HCT116 (cell line): ENCODE results near the gene ENTPD6. TPM values are rescaled to one million over a fixed set of nuclear protein-coding genes. Genes with fewer than 3 reads are reported as not detected.

Experiments
- ATAC-seq: fragments of 200-7000 bp; cut with Tn5 transposase; 2 replicates; pipeline ENCODE4 v1.9.1; 2020; ENCODE audit warnings: mild to moderate bottlenecking, moderate library complexity
- BruUV-seq: library from RNA; stranded (reverse); fragments of 400-500 nt; replicated peaks from 2 replicates; lab custom pipeline; 2021; lab: Mats Ljungman, UMichigan
- CTCF ChIA-PET: fragments of 300-600 bp; sonication (Branson Sonifier 250); formaldehyde crosslinking; loops from one replicate; lab custom pipeline; 2021; ENCODE audit warnings: antibody characterized with exemption; lab: Charles Lee
- POLR2A ChIA-PET: fragments of 300-600, 350-600 bp; sonication (Branson Sonifier 250); formaldehyde crosslinking; loops from one replicate; lab custom pipeline; 2021; ENCODE audit warnings: antibody characterized with exemption; lab: Charles Lee
- RAD21 ChIA-PET, 2 experiments: fragments of 300-600 bp; sonication (Branson Sonifier 250); formaldehyde crosslinking; loops; one replicate each; lab custom pipeline; 2023; ENCODE audit warnings: low total read pairs in 2 of 2; ENCODE audit not compliant: uncharacterized antibody in 2 of 2, unreplicated experiment in 2 of 2, low non-redundant PET in 1 of 2; lab: Charles Lee
- DNase-seq: peaks from one replicate; pipeline ENCODE4 v3.0.0-alpha.2; 2010; ENCODE audit warnings: low read depth, low spot score
- H2AFZ ChIP-seq: fragments of 200-600 bp; shearing (Covaris generic), sonication (generic); 2 replicates; pipeline ENCODE4 v1.6.1; 2017; ENCODE audit warnings: low read depth, mixed run types, mixed read lengths, antibody characterized with exemption, low read length; ENCODE audit not compliant: poor library complexity, severe bottlenecking
- H3K27ac ChIP-seq: 2 replicates; pipeline ENCODE4 v1.5.1; 2012; ENCODE audit warnings: low read depth, low read length
- H3K27me3 ChIP-seq: fragments of 200-600 bp; sonication (generic); 2 replicates; pipeline ENCODE4 v1.6.1; 2016; ENCODE audit warnings: mixed run types, low read length, mixed read lengths; ENCODE audit not compliant: insufficient read depth
- H3K36me3 ChIP-seq, 2 experiments: fragments of 200-500 bp in 1 of 2; fragments of 200-600 bp in 1 of 2; sonication (Bioruptor generic) in 1 of 2; sonication (generic) in 1 of 2; 2 replicates each; pipeline versions ENCODE4 v1.5.1 to v1.6.1; 2014 to 2016; ENCODE audit warnings: low read length in 2 of 2, inconsistent platforms in 1 of 2, mixed read lengths in 1 of 2, mixed run types in 1 of 2; ENCODE audit not compliant: insufficient read depth in 2 of 2, control insufficient read depth in 1 of 2
- H3K4me1 ChIP-seq, 2 experiments: fragments of 200-600 bp in 1 of 2; sonication (generic) in 1 of 2; 2 replicates each; pipeline versions ENCODE4 v1.5.1 to v1.6.1; 2012 to 2017; ENCODE audit warnings: low read length in 2 of 2, inconsistent platforms in 1 of 2, mild to moderate bottlenecking in 1 of 2, mixed read lengths in 1 of 2, mixed run types in 1 of 2, moderate library complexity in 1 of 2; ENCODE audit not compliant: insufficient read depth in 2 of 2, control insufficient read depth in 1 of 2
- H3K4me2 ChIP-seq: fragments of 200-600 bp; sonication (generic); 2 replicates; pipeline ENCODE4 v1.6.1; 2017; ENCODE audit warnings: mixed run types, low read length, mixed read lengths
- H3K4me3 ChIP-seq, 2 experiments: fragments of 200-600 bp in 1 of 2; sonication (generic) in 1 of 2; replicated peaks in 1 of 2; 2 replicates each; pipeline ENCODE4 v1.5.1; 2011 to 2016; ENCODE audit warnings: low read length in 2 of 2, control low read depth in 1 of 2, low read depth in 1 of 2, mild to moderate bottlenecking in 1 of 2, mixed read lengths in 1 of 2, mixed run types in 1 of 2
- H3K79me2 ChIP-seq: fragments of 200-600 bp; sonication (generic); 2 replicates; pipeline ENCODE4 v1.6.1; 2017; ENCODE audit warnings: mild to moderate bottlenecking, mixed run types, low read length, moderate library complexity, mixed read lengths; ENCODE audit not compliant: insufficient read depth
- H3K9ac ChIP-seq: fragments of 200-600 bp; sonication (generic); 2 replicates; pipeline ENCODE4 v1.6.1; 2016; ENCODE audit warnings: low read length, mixed read lengths
- H3K9me2 ChIP-seq: fragments of 200-600 bp; sonication (generic), shearing (Covaris generic); 2 replicates; pipeline ENCODE4 v1.6.1; 2017; ENCODE audit warnings: mixed run types, mild to moderate bottlenecking, moderate library complexity; ENCODE audit not compliant: insufficient read depth
- H3K9me3 ChIP-seq, 2 experiments: fragments of 200-500 bp in 1 of 2; fragments of 200-600 bp in 1 of 2; sonication (Bioruptor generic) in 1 of 2; sonication (generic) in 1 of 2; 2 replicates each; pipeline ENCODE4 v1.6.1; 2014 to 2017; ENCODE audit warnings: low read length in 2 of 2, mixed read lengths in 2 of 2, inconsistent platforms in 1 of 2, low read depth in 1 of 2, mild to moderate bottlenecking in 1 of 2, mixed run types in 1 of 2, moderate library complexity in 1 of 2; ENCODE audit not compliant: control insufficient read depth in 1 of 2, insufficient read depth in 1 of 2
- H4K20me1 ChIP-seq: fragments of 200-600 bp; sonication (generic), shearing (Covaris generic); 2 replicates; pipeline ENCODE4 v1.6.1; 2017; ENCODE audit warnings: mixed run types, mild to moderate bottlenecking, moderate library complexity; ENCODE audit not compliant: insufficient read depth
- ELF1 ChIP-seq: IDR thresholded peaks from 2 replicates; pipeline ENCODE4 v1.6.1; 2012; ENCODE audit warnings: low read depth, borderline replicate concordance
- EZH2 ChIP-seq: fragments of 200-600 bp; sonication (generic); IDR thresholded peaks from 2 replicates; pipeline ENCODE4 v1.6.1; 2017; ENCODE audit warnings: antibody characterized with exemption, mixed run types
- EZH2phosphoT487 ChIP-seq: fragments of 200-600 bp; IDR thresholded peaks from 2 replicates; pipeline ENCODE4 v1.6.1; 2018; ENCODE audit warnings: antibody characterized with exemption, borderline replicate concordance
- FOSL1 ChIP-seq: IDR thresholded peaks from 2 replicates; pipeline ENCODE4 v1.6.1; 2012; ENCODE audit warnings: low read depth
- JUND ChIP-seq: IDR thresholded peaks from 2 replicates; pipeline ENCODE4 v1.6.1; 2012
- POLR2A ChIP-seq: IDR thresholded peaks from 2 replicates; pipeline ENCODE4 v1.7.0; 2011; ENCODE audit warnings: borderline replicate concordance; ENCODE audit not compliant: insufficient read depth, insufficient read length; ENCODE audit errors: extremely low read depth
- POLR2AphosphoS5 ChIP-seq: IDR thresholded peaks from 2 replicates; pipeline ENCODE4 v1.6.1; 2011; ENCODE audit warnings: mild to moderate bottlenecking, low read depth, low read length, moderate library complexity
- RAD21 ChIP-seq: IDR thresholded peaks from 2 replicates; pipeline ENCODE4 v1.6.1; 2012; ENCODE audit warnings: low read depth, mild to moderate bottlenecking
- SIN3A ChIP-seq: IDR thresholded peaks from 2 replicates; pipeline ENCODE4 v1.6.1; 2012; ENCODE audit warnings: low read depth
- SP1 ChIP-seq: IDR thresholded peaks from 2 replicates; pipeline ENCODE4 v1.6.1; 2012; ENCODE audit warnings: low read depth
- TCF7L2 ChIP-seq: IDR thresholded peaks from 2 replicates; pipeline ENCODE4 v1.7.0; 2011; ENCODE audit warnings: borderline replicate concordance, inconsistent platforms; ENCODE audit not compliant: insufficient read depth, insufficient read length; ENCODE audit errors: extremely low read depth
- YY1 ChIP-seq: IDR thresholded peaks from 2 replicates; pipeline ENCODE4 v1.6.1; 2011; ENCODE audit warnings: low read length, low read depth, moderate library complexity, mild to moderate bottlenecking; ENCODE audit not compliant: insufficient replicate concordance; ENCODE audit errors: extremely low read depth
- ZFX ChIP-seq: fragments of 450-650 bp; IDR thresholded peaks from 2 replicates; pipeline ENCODE4 v1.6.1; 2017
- ZNF274 ChIP-seq: fragments of 200-500 bp; sonication (Bioruptor generic); IDR thresholded peaks from 2 replicates; pipeline ENCODE4 v1.6.1; 2014; ENCODE audit warnings: mild to moderate bottlenecking, low read depth, low read length, inconsistent platforms
- intact Hi-C: fragments of 100-400 bp; cut with micrococcal nuclease; formaldehyde crosslinking; loops from 2 replicates; pipeline ENCODE4 v1.10.0; 2022
- total RNA-seq: library from RNA; stranded (reverse); gene quantifications from one replicate; pipeline ENCODE4 v1.2.1, GENCODE V29; 2021; ENCODE audit not compliant: unreplicated experiment
- TF ChIP-seq, protein P1 (sequence below): IDR thresholded peaks from 2 replicates; pipeline ENCODE4 v1.6.1; 2011; ENCODE audit warnings: mild to moderate bottlenecking, low read length, moderate library complexity; ENCODE audit not compliant: insufficient replicate concordance; ENCODE audit errors: extremely low read depth

The ENTPD6 gene
- total RNA-seq, 1 experiment from 2014 or later = 89.2 TPM

DNA sequence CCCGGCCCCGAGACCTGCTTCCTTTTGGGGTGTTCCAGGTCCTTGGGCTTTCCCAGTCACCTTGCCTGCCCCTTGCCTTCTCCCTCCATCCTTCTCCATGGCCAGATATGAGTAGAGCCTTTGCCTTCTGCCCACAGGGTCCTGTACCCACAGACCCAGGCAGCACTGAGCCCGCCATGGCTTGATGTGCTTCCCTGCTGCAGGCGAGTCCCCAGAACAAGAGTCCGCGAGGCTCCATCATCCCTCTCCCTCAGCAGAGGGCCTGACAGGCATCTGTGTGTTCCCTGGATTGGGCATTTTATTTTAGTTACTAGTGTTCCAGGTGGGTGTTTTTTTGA lies 74.3 kb downstream of the ENTPD6 start (continued):
- TF ChIP-seq JUND = no peak

DNA sequence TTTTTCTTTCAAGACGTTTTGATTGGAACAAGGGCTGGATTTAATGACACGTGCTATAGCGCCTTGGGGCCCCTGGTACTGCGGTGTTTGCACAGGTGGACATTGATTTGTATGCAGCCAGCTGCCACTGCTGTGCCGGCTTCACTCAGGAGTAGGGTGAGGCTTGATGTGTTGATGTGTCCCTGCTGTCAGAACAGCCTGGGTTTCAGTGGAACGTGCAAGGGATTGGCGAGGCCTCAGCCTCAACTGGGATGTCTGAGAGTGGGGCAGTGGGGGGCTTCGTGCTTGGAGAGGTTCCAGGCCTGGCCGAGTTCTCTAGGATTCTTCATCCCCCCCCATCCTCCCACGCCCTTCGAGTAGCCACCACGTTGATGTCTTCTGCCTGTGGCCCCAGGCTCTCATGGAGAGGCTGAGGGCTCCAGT lies 75.3 kb downstream of the ENTPD6 start:
- CTCF ChIA-PET = no interaction called here
- no TSS peak for BruUV-seq
- TF ChIP-seq POLR2A = no peak
- TF ChIP-seq, all 23 proteins: peak for 0
- H3K27me3 ChIP-seq = no peaks in the 10 kb centered on the region
- ChIA-PET RAD21 (no interaction called here), POLR2A (no interaction called here)
- no peak for DNase-seq
- no peak overlapping the region for H3K4me3 ChIP-seq
- H3K9me2 ChIP-seq = no peaks in the 10 kb centered on the region
- H3K9ac ChIP-seq = no peak overlapping the region
- H3K36me3 ChIP-seq = peaks cover 2 to 9% of the 10 kb centered on the region in 2 experiments; a peak in 2 of 4 replicates
- H3K27ac ChIP-seq = no peak overlapping the region
- H3K4me2 ChIP-seq = no peak overlapping the region
- H3K79me2 ChIP-seq = no peaks in the 10 kb centered on the region; the same call in 1 of the 2 replicates
- 0 out of 2 replicates have a peak, but pooled peaks cover 5% of the 10 kb centered on the region for H4K20me1 ChIP-seq
- no peaks in the 10 kb centered on the region for H3K4me1 ChIP-seq
- H2AFZ ChIP-seq = no peak overlapping the region
- intact Hi-C loops = no loop called here
- H3K9me3 ChIP-seq = no peaks in the 10 kb centered on the region
- ATAC-seq = no peak

DNA sequence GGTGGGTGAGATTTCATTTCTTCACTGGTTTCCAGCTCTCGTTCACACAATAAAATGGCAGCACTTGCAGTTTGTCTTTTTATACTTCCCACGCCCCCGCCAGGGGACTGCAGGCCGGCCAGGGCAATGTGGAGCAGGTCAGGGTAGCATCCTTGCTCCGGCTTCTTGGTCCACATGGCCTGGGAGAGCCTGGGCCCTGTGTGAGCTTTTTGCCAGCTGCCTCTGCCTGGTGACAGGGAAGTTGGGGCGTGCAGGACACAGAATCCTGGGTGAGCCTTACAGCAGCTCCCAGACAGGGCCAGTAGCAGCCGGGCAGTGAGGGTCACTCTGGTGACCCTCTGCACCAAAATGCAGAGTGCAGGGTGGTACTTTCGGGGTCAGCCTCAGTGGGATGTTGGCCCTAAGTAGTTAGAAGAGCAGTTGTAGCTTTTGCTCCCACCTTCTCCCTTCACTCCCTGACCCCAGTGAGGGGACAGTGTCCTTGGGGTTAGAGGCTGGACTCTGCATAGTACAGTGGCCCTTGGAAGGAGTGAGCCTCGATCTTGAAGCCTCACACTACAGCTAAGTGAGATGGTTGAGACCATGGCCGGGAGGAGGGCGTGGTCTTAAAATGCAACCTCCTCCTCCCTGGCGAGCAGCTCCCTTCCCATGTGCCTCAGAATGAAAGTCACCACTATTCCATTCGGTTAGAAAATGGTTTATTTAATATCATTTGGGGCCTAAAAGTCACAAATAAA lies 76.1 kb downstream of the ENTPD6 start:
- H3K36me3 ChIP-seq = peaks cover 2 to 9% of the 10 kb centered on the region in 2 experiments; a peak in 2 of 4 replicates

More for the DNA sequence above, 76.1 kb downstream of the ENTPD6 start:
- RAD21 ChIA-PET = no interaction called here
- TF ChIP-seq RAD21 (no peak), EZH2phosphoT487 (no peak), EZH2 (no peak), SP1 (no peak), ZNF274 (no peak), POLR2A (no peak), FOSL1 (no peak), ELF1 (no peak), POLR2AphosphoS5 (no peak), TCF7L2 (no peak), JUND (no peak), ZFX (no peak), SIN3A (no peak), YY1 (no peak)
- TF ChIP-seq, protein P1, sequence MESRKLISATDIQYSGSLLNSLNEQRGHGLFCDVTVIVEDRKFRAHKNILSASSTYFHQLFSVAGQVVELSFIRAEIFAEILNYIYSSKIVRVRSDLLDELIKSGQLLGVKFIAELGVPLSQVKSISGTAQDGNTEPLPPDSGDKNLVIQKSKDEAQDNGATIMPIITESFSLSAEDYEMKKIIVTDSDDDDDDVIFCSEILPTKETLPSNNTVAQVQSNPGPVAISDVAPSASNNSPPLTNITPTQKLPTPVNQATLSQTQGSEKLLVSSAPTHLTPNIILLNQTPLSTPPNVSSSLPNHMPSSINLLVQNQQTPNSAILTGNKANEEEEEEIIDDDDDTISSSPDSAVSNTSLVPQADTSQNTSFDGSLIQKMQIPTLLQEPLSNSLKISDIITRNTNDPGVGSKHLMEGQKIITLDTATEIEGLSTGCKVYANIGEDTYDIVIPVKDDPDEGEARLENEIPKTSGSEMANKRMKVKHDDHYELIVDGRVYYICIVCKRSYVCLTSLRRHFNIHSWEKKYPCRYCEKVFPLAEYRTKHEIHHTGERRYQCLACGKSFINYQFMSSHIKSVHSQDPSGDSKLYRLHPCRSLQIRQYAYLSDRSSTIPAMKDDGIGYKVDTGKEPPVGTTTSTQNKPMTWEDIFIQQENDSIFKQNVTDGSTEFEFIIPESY = no peak
- no TSS peak for BruUV-seq
- H3K4me1 ChIP-seq = no peaks in the 10 kb centered on the region
- H3K4me2 ChIP-seq = no peak overlapping the region
- no peaks in the 10 kb centered on the region for H3K9me2 ChIP-seq
- DNase-seq = no peak
- CTCF ChIA-PET = no interaction called here
- H3K9ac ChIP-seq = no peak overlapping the region
- POLR2A ChIA-PET = no interaction called here
- H3K9me3 ChIP-seq = no peaks in the 10 kb centered on the region
- H4K20me1 ChIP-seq = 0 out of 2 replicates have a peak, but pooled peaks cover 5% of the 10 kb centered on the region
- no peak overlapping the region for H3K27ac ChIP-seq
- no peak for ATAC-seq
- no peak overlapping the region for H3K4me3 ChIP-seq
- intact Hi-C loops = no loop called here
- H3K27me3 ChIP-seq = no peaks in the 10 kb centered on the region
- no peaks in the 10 kb centered on the region; the same call in 1 of the 2 replicates for H3K79me2 ChIP-seq
- H2AFZ ChIP-seq = no peak overlapping the region
